Measurements from ENCODE around the gene EXPH5. TPM values are rescaled to one million over a fixed set of nuclear protein-coding genes. Genes with fewer than 3 reads are reported as not detected.
A peak's percentile ranks its signal among the peaks of the same experiment; 100 is the strongest.

Gene EXPH5
- total and polyA plus RNA-seq, 9 of the 15 experiments (the other 6 are each of a cell fraction or from before 2014, with no cell fraction given): 1.3 to 8.5 (median 4.8) TPM

DNA sequence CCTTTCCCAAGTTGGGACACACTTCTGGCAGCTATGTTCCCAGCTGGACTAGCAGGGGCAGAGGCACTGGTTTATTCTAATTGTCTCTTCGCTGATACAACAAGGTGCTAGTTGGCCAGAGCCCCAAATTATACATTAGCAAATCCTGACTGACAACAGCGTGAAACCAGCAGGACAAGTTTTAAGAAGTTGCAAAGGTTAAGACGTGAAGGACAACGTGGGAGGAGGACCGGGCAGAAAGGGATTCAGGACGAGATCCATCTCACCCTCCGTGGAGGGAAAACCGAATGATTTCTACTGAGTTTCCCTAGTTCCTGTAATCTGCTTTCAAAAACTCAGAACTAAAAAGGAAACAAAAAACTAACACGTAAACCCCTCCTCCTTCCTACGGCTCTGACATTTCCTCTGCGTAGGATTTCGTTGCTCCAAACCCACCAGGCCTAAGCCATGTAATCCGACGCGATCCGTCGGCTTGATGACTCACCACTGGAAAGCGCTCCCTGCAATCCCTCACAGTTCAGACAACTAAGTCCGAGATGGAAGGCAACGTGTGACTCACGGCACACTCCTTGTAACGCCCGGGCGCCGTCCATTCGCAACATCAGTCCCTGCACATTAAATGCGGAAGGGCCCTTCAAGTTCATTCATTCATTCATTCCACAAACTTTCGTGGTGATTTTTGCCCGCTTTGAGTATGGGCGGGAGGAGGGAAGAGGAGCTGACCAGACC, 96.1 kb downstream of the EXPH5 start (continued):
- TF ChIP-seq ZNF143 (CRISPR knock-in tag; IDR thresholded peaks at IDR 0.05) (no peak), PCBP1 (IDR thresholded peaks at IDR 0.05; ENCODE audit: low read depth, low read length, poor library complexity, severe bottlenecking) (no peak), RFX7 (CRISPR knock-in tag; IDR thresholded peaks at IDR 0.05) (no peak), SMAD1 (IDR thresholded peaks at IDR 0.05; ENCODE audit: low read depth, low read length, partially characterized antibody) (peak; percentile 23), ARNT (IDR thresholded peaks at IDR 0.05) (peak in 1 of 2 experiments; percentile 73; a peak in 2 of 4 replicates), RBM17 (IDR thresholded peaks at IDR 0.05; ENCODE audit: borderline replicate concordance, low read depth, low read length) (no peak), ZNF668 (CRISPR knock-in tag; IDR thresholded peaks at IDR 0.05) (no peak), RNF2 (IDR thresholded peaks at IDR 0.05) (peak; percentile 67; the same call in 1 of the 2 replicates), CREM (IDR thresholded peaks at IDR 0.05; ENCODE audit: low read depth) (peak; percentile 93), DNMT1 (IDR thresholded peaks at IDR 0.05) (no peak), SMARCA5 (IDR thresholded peaks at IDR 0.05) (no peak)
- TF ChIP-seq, protein P1, sequence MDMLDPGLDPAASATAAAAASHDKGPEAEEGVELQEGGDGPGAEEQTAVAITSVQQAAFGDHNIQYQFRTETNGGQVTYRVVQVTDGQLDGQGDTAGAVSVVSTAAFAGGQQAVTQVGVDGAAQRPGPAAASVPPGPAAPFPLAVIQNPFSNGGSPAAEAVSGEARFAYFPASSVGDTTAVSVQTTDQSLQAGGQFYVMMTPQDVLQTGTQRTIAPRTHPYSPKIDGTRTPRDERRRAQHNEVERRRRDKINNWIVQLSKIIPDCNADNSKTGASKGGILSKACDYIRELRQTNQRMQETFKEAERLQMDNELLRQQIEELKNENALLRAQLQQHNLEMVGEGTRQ (CRISPR knock-in tag; IDR thresholded peaks at IDR 0.05): no peak
- TF ChIP-seq, protein P2, sequence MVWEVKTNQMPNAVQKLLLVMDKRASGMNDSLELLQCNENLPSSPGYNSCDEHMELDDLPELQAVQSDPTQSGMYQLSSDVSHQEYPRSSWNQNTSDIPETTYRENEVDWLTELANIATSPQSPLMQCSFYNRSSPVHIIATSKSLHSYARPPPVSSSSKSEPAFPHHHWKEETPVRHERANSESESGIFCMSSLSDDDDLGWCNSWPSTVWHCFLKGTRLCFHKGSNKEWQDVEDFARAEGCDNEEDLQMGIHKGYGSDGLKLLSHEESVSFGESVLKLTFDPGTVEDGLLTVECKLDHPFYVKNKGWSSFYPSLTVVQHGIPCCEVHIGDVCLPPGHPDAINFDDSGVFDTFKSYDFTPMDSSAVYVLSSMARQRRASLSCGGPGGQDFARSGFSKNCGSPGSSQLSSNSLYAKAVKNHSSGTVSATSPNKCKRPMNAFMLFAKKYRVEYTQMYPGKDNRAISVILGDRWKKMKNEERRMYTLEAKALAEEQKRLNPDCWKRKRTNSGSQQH (CRISPR knock-in tag; IDR thresholded peaks at IDR 0.05): no peak
- TF ChIP-seq, protein P3, sequence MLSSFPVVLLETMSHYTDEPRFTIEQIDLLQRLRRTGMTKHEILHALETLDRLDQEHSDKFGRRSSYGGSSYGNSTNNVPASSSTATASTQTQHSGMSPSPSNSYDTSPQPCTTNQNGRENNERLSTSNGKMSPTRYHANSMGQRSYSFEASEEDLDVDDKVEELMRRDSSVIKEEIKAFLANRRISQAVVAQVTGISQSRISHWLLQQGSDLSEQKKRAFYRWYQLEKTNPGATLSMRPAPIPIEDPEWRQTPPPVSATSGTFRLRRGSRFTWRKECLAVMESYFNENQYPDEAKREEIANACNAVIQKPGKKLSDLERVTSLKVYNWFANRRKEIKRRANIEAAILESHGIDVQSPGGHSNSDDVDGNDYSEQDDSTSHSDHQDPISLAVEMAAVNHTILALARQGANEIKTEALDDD (IDR thresholded peaks at IDR 0.05): peak; percentile 61; the same call in 1 of the 2 replicates
- TF ChIP-seq, protein P4, sequence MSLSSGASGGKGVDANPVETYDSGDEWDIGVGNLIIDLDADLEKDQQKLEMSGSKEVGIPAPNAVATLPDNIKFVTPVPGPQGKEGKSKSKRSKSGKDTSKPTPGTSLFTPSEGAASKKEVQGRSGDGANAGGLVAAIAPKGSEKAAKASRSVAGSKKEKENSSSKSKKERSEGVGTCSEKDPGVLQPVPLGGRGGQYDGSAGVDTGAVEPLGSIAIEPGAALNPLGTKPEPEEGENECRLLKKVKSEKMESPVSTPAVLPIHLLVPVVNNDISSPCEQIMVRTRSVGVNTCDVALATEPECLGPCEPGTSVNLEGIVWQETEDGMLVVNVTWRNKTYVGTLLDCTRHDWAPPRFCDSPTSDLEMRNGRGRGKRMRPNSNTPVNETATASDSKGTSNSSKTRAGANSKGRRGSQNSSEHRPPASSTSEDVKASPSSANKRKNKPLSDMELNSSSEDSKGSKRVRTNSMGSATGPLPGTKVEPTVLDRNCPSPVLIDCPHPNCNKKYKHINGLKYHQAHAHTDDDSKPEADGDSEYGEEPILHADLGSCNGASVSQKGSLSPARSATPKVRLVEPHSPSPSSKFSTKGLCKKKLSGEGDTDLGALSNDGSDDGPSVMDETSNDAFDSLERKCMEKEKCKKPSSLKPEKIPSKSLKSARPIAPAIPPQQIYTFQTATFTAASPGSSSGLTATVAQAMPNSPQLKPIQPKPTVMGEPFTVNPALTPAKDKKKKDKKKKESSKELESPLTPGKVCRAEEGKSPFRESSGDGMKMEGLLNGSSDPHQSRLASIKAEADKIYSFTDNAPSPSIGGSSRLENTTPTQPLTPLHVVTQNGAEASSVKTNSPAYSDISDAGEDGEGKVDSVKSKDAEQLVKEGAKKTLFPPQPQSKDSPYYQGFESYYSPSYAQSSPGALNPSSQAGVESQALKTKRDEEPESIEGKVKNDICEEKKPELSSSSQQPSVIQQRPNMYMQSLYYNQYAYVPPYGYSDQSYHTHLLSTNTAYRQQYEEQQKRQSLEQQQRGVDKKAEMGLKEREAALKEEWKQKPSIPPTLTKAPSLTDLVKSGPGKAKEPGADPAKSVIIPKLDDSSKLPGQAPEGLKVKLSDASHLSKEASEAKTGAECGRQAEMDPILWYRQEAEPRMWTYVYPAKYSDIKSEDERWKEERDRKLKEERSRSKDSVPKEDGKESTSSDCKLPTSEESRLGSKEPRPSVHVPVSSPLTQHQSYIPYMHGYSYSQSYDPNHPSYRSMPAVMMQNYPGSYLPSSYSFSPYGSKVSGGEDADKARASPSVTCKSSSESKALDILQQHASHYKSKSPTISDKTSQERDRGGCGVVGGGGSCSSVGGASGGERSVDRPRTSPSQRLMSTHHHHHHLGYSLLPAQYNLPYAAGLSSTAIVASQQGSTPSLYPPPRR (CRISPR knock-in tag; IDR thresholded peaks at IDR 0.05; ENCODE audit: borderline replicate concordance): no peak; the same call in 1 of the 2 replicates
- TF ChIP-seq, protein P5, sequence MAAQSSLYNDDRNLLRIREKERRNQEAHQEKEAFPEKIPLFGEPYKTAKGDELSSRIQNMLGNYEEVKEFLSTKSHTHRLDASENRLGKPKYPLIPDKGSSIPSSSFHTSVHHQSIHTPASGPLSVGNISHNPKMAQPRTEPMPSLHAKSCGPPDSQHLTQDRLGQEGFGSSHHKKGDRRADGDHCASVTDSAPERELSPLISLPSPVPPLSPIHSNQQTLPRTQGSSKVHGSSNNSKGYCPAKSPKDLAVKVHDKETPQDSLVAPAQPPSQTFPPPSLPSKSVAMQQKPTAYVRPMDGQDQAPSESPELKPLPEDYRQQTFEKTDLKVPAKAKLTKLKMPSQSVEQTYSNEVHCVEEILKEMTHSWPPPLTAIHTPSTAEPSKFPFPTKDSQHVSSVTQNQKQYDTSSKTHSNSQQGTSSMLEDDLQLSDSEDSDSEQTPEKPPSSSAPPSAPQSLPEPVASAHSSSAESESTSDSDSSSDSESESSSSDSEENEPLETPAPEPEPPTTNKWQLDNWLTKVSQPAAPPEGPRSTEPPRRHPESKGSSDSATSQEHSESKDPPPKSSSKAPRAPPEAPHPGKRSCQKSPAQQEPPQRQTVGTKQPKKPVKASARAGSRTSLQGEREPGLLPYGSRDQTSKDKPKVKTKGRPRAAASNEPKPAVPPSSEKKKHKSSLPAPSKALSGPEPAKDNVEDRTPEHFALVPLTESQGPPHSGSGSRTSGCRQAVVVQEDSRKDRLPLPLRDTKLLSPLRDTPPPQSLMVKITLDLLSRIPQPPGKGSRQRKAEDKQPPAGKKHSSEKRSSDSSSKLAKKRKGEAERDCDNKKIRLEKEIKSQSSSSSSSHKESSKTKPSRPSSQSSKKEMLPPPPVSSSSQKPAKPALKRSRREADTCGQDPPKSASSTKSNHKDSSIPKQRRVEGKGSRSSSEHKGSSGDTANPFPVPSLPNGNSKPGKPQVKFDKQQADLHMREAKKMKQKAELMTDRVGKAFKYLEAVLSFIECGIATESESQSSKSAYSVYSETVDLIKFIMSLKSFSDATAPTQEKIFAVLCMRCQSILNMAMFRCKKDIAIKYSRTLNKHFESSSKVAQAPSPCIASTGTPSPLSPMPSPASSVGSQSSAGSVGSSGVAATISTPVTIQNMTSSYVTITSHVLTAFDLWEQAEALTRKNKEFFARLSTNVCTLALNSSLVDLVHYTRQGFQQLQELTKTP (IDR thresholded peaks at IDR 0.05; ENCODE audit: low read depth in 1 of 2, partially characterized antibody in 2 of 2): peak; percentile 38 to 46
